Stomach (tissue), 4 donors: ENCODE measurements around the gene NYAP2.

ENCODE experiments used
- CTCF ChIP-seq, 7 experiments: fragments of 450-650 bp in 4 of 7; fragments of 200-600 bp in 3 of 7; sonication (generic) in 3 of 7; IDR thresholded peaks; one replicate each; pipeline ENCODE4 v1.5.1; 2016 to 2019; ENCODE audit warnings: antibody characterized with exemption in 7 of 7, control low read depth in 2 of 7, mild to moderate bottlenecking in 1 of 7
- POLR2AphosphoS5 ChIP-seq, 3 donors: sonication (generic); formaldehyde crosslinking; IDR thresholded peaks; one replicate each; pipeline ENCODE4 v1.6.1; 2016; ENCODE audit warnings: antibody characterized with exemption in 3 of 3

GRCh38 chr2:225354281-225354774 is 45.2 kb upstream of the NYAP2 start:
- TF ChIP-seq POLR2AphosphoS5 (IDR thresholded peaks at IDR 0.05), result no peak
- no peak for TF ChIP-seq CTCF (IDR thresholded peaks at IDR 0.05)
